GM19099 (cell line): ENCODE results near the gene DNAJC15.

Experiments
- POLR2A ChIP-seq: IDR thresholded peaks from 3 replicates; pipeline ENCODE4 v1.6.1; 2011; ENCODE audit warnings: low read depth; ENCODE audit not compliant: insufficient read length; ENCODE audit errors: extremely low read depth

The DNAJC15 gene

DNA sequence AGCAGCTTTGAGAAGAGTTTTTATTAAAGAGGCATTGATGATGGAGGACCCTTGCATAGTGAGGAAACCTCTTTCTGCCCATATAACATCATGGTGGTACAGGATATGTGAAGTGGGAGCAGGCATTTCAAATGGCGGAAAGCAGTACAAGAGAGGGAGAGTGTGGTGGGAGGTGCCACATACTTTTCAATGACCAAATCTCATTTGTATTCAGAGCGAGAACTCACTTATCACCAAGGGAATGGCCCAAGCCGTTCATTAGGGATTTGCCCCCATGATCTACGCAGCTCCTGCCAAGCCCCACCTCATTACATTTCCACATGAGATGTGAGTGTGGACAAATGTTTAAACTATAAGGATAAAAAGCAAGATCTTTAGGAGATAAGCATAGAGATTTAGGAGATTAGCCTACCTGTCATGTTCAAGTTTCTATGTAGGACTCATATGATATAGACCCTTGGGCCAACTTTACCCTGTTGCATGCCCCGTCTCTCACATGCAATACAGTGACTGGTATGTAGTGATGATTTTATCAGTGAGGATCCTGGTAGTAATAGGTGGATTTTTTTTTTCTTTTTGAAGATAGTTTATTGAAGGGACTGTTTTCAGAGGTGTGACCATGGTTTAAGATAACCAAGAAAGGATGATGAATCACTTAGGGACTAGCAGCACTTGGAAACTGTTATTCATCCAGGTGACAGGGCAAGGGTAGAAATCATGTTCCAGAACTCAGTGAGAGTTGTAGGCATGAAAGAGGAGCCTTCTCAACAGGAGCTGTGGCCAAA lies 38.3 kb downstream of the DNAJC15 start:
- no peak for TF ChIP-seq POLR2A

DNA sequence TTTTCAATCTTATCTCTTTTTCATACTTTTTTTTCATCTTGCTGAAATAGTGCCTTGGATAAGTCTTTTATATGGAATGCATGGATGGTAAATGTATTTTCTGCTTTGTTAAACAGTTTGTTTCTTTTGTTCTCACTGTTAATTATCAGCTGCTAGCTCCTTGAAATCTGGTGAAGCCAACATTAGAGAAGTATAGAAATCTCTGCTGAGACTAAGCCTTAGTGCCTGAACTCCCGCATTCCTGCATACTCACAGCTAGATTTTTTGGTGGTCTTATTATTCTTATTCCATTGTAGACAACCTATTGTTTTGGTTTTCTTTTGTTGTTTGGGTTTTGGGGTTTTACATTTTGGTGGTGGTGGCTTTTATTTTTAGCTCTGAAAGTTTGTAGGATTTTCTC lies 48.4 kb downstream of the DNAJC15 start:
- TF ChIP-seq POLR2A, result no peak

GRCh38 chr13:43072394-43072793 lies 49.0 kb downstream of the DNAJC15 start:
- TF ChIP-seq POLR2A, result no peak

- no peak for TF ChIP-seq POLR2A
Measured at GRCh38 chr13:43074824-43075510, 51.6 kb downstream of the DNAJC15 start.

DNA sequence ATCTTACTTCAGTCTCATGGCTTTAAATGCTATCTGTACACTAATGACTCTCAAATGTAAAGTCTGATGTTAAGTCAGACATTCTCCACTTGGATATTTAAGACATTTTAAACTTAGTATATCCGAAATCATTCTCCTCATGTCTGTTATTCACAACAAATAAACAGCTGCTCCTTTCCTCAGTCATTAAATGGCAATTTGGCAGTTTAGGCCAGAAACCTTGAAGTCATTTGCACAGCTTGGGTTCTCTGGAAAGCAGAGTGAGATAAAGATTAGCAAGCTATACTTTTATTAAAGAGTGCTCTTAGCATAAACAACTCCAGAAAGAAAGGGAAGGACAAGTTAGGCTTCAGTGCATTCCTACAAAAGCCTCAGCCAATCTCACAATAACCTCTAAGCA lies 53.7 kb downstream of the DNAJC15 start:
- TF ChIP-seq POLR2A, result no peak

GRCh38 chr13:43077461-43077860 lies 54.1 kb downstream of the DNAJC15 start:
- TF ChIP-seq POLR2A, result no peak

GRCh38 chr13:43077906-43078305 lies 54.5 kb downstream of the DNAJC15 start:
- no peak for TF ChIP-seq POLR2A

- no peak for TF ChIP-seq POLR2A
Measured at GRCh38 chr13:43078399-43078798, 55.0 kb downstream of the DNAJC15 start.

GRCh38 chr13:43079392-43079931 lies 56.1 kb downstream of the DNAJC15 start:
- TF ChIP-seq POLR2A, result no peak

GRCh38 chr13:43080199-43080598 lies 56.8 kb downstream of the DNAJC15 start:
- no peak for TF ChIP-seq POLR2A

DNA sequence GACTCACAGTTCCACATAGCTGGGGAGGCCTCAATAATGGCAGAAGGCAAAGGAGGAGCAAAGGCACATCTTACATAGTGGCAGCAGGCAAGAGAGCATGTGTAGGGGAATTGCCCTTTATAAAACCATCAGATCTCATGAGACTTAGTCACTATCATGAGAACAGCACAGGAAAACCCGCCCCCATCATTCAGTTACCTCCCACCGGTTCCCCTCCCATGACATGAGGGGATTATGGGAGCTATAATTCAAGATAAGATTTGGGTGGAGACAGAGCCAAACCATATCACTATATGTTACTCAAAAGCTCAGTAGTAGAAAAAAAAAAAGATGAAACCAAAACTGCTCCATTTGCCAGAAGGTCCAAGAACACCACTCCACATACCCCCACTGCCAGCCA lies 58.5 kb downstream of the DNAJC15 start:
- no peak for TF ChIP-seq POLR2A

GRCh38 chr13:43083750-43084149 lies 60.4 kb downstream of the DNAJC15 start:
- TF ChIP-seq POLR2A, result no peak

- no peak for TF ChIP-seq POLR2A
Measured at GRCh38 chr13:43085545-43085944, 62.2 kb downstream of the DNAJC15 start.

DNA sequence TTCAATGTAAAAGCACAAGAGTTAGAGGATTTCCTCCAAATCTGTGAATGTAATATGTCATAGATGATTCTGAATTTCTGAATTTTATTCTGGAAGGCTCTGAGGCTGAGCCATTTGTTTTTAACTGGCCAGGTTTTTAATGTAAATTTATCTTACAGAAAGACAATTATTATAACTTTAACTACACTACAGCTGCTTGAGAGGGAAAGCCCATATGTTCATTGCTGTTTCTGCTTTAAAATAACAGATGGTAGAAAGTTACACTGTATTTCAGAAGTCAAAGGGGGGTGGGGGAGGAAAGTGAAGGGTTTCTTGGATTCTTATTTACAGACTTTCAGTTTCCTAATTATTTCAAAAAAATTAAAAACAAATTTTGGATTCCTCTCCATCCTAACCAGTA lies 62.8 kb downstream of the DNAJC15 start:
- no peak for TF ChIP-seq POLR2A

- no peak for TF ChIP-seq POLR2A
Measured at GRCh38 chr13:43088093-43088511, 64.7 kb downstream of the DNAJC15 start.

DNA sequence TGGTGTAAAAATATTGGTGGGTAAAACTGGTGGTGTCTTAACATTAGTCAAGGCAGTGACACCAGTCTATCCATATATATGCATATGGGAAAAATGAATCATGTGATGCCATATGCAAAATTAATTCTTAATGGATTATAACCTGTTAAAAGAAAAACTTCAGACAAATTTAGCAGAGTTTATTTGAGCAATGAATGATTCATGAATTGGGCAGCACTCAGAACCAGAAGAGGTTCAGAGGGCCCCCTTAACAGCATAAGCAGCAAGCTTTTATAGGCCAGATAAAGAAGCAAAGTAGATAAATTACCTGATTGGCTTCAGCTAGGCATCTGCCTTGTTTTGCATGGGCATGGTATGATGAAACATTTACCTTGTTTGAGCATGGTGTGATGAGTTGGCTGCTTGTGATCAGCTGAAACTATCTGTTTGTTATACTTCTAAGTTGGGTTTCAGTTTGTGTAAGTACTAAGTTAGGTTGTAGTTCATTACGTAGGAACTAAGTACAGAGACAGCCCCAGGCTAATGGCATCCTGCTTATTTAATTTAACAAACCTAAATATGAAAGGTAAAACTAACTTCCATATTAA lies 66.6 kb downstream of the DNAJC15 start:
- TF ChIP-seq POLR2A, result no peak
